C4-2B (cell line): ENCODE data around the gene MELK.
"Not testable (repeated sequence)": the region's sequence is repeated elsewhere in the genome, so short reads cannot be mapped to it uniquely, and the experiment has no call there.

Experiments
- ZFX ChIP-seq: fragments of 450-650 bp; IDR thresholded peaks from 2 replicates; pipeline ENCODE4 v1.6.1; 2017
- TF ChIP-seq, protein P1 (sequence below): fragments of 450-650 bp; conservative IDR thresholded peaks from 2 replicates; pipeline ENCODE4 v1.5.1; 2017; ENCODE audit warnings: mild to moderate bottlenecking

DNA sequence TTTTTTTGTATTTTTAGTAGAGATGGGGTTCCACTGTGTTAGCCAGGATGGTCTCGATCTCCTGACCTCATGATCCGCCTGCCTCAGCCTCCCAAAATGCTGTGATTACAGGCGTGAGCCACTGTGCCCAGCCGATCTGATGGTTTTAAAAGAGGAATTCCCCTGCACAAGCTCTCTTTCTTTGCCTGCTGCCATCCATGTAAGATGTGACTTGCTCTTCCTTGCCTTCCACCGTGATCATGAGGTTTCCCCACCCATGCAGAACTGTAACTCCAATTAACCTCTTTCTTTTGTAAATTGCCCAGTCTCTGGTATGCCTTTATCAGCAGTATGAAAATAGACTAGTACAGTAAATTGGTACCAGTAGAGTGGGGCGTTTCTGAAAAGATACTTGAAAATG is 39.0 kb upstream of the MELK start:
- TF ChIP-seq, protein P1, sequence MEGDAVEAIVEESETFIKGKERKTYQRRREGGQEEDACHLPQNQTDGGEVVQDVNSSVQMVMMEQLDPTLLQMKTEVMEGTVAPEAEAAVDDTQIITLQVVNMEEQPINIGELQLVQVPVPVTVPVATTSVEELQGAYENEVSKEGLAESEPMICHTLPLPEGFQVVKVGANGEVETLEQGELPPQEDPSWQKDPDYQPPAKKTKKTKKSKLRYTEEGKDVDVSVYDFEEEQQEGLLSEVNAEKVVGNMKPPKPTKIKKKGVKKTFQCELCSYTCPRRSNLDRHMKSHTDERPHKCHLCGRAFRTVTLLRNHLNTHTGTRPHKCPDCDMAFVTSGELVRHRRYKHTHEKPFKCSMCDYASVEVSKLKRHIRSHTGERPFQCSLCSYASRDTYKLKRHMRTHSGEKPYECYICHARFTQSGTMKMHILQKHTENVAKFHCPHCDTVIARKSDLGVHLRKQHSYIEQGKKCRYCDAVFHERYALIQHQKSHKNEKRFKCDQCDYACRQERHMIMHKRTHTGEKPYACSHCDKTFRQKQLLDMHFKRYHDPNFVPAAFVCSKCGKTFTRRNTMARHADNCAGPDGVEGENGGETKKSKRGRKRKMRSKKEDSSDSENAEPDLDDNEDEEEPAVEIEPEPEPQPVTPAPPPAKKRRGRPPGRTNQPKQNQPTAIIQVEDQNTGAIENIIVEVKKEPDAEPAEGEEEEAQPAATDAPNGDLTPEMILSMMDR = not testable (repeated sequence)
- not testable (repeated sequence) for TF ChIP-seq ZFX
